GM12878 (cell line): ENCODE measurements around the gene ABHD1. TPM values are rescaled to one million over a fixed set of nuclear protein-coding genes. Genes with fewer than 3 reads are reported as not detected.

Experiments
- ATAC-seq: fragments of 200-7000 bp; cut with Tn5 transposase; 3 replicates; pipeline ENCODE4 v1.9.1; 2020; ENCODE audit warnings: mild to moderate bottlenecking, moderate library complexity
- BruUV-seq: library from RNA; stranded (reverse); fragments of 400-500 nt; replicated peaks from 2 replicates; lab custom pipeline; 2021; lab: Mats Ljungman, UMichigan
- CTCF ChIA-PET: fragments of 300-600 bp; sonication (Branson Sonifier 250); formaldehyde crosslinking; extraction: SDS; loops from one replicate; lab custom pipeline; 2021; ENCODE audit warnings: inconsistent platforms; lab: Yijun Ruan, JAX
- POLR2A ChIA-PET: fragments of 350-600 bp; formaldehyde crosslinking; extraction: SDS; loops from one replicate; lab custom pipeline; 2021; ENCODE audit warnings: inconsistent platforms; lab: Charles Lee
- RAD21 ChIA-PET: fragments of 300-600 bp; sonication (Branson Sonifier 250); formaldehyde crosslinking; loops from one replicate; lab custom pipeline; 2023; ENCODE audit warnings: antibody characterized with exemption; ENCODE audit not compliant: unreplicated experiment; lab: Charles Lee
- SMC1A ChIA-PET: fragments of 300-600 bp; sonication (Branson Sonifier 250); formaldehyde crosslinking; loops from one replicate; lab custom pipeline; 2023; ENCODE audit not compliant: unreplicated experiment, uncharacterized antibody; lab: Charles Lee
- DNase-seq: peaks from one replicate; pipeline ENCODE4 v3.0.0-alpha.2; 2011; ENCODE audit warnings: low read depth, low spot score
- FAIRE-seq: peaks from 3 replicates; lab custom pipeline; 2011; peaks lifted over from hg19 to GRCh38; lab: Jason Lieb, UNC
- H2AFZ ChIP-seq: 2 replicates; pipeline ENCODE4 v1.6.0; 2011; ENCODE audit warnings: low read depth, low read length, control low read depth; ENCODE audit not compliant: control insufficient read depth
- H3K27ac ChIP-seq: 2 replicates; pipeline ENCODE4 v1.5.1; 2011; ENCODE audit warnings: control low read depth; ENCODE audit not compliant: control insufficient read depth, insufficient read depth
- H3K27me3 ChIP-seq, 2 experiments: replicated peaks in 1 of 2; 2 replicates each; pipeline versions ENCODE4 v1.6.0 to v1.6.1; 2011; ENCODE audit warnings: low read length in 1 of 2; ENCODE audit not compliant: control insufficient read depth in 2 of 2, insufficient read depth in 2 of 2
- H3K36me3 ChIP-seq, 2 experiments: 2 replicates each; pipeline ENCODE4 v1.5.1; 2011; ENCODE audit warnings: low read length in 1 of 2; ENCODE audit not compliant: control insufficient read depth in 2 of 2, insufficient read depth in 2 of 2
- H3K4me1 ChIP-seq: 2 replicates; pipeline ENCODE4 v1.6.1; 2011; ENCODE audit warnings: mild to moderate bottlenecking, low read length, moderate library complexity, mixed read lengths; ENCODE audit not compliant: control insufficient read depth, insufficient read depth
- H3K4me2 ChIP-seq: 2 replicates; pipeline ENCODE4 v1.6.0; 2011; ENCODE audit warnings: control low read depth; ENCODE audit not compliant: control insufficient read depth, insufficient read depth
- H3K4me3 ChIP-seq: fragments of 200-600 bp; sonication (generic); 2 replicates; pipeline ENCODE4 v1.5.1; 2016
- H3K79me2 ChIP-seq: 2 replicates; pipeline ENCODE4 v1.6.0; 2011; ENCODE audit warnings: low read length; ENCODE audit not compliant: control insufficient read depth, insufficient read depth
- H3K9ac ChIP-seq: 2 replicates; pipeline ENCODE4 v1.8.0; 2011; ENCODE audit warnings: low read length, control low read depth, mixed read lengths; ENCODE audit not compliant: control insufficient read depth, insufficient read depth
- H3K9me3 ChIP-seq: replicated peaks from 3 replicates; pipeline ENCODE4 v1.5.1; 2011; ENCODE audit warnings: mild to moderate bottlenecking, low read length; ENCODE audit not compliant: control insufficient read depth, insufficient read depth
- H4K20me1 ChIP-seq: 2 replicates; pipeline ENCODE4 v1.6.0; 2011; ENCODE audit not compliant: control insufficient read depth, insufficient read depth
- BCL11A ChIP-seq: IDR thresholded peaks from 2 replicates; pipeline ENCODE4 v1.6.1; 2011; ENCODE audit warnings: low read depth, low read length
- ETV6 ChIP-seq, 2 experiments: fragments of 450-650 bp in 1 of 2; IDR thresholded peaks in 1 of 2; conservative IDR thresholded peaks in 1 of 2; 2 replicates each; pipeline ENCODE4 v1.6.1; 2014; ENCODE audit warnings: antibody characterized with exemption in 1 of 2, borderline replicate concordance in 1 of 2, low read depth in 1 of 2, mild to moderate bottlenecking in 1 of 2, moderate library complexity in 1 of 2
- MTA2 ChIP-seq: fragments of 450-650 bp; IDR thresholded peaks from 2 replicates; pipeline ENCODE4 v1.6.1; 2016; ENCODE audit warnings: low read depth, mild to moderate bottlenecking, moderate library complexity
- NR2F1 ChIP-seq: fragments of 450-650 bp; conservative IDR thresholded peaks from 2 replicates; pipeline ENCODE4 v1.6.1; 2017; ENCODE audit warnings: mild to moderate bottlenecking
- POU2F2 ChIP-seq: IDR thresholded peaks from 3 replicates; pipeline ENCODE4 v1.6.1; 2011; ENCODE audit warnings: low read depth, mild to moderate bottlenecking, low read length, borderline replicate concordance
- SUZ12 ChIP-seq: fragments of 200-600 bp; sonication (generic); IDR thresholded peaks from one replicate; pipeline ENCODE4 v1.6.1; 2018; ENCODE audit warnings: antibody characterized with exemption, mild to moderate bottlenecking; ENCODE audit not compliant: unreplicated experiment
- WGBS: methylation state at CpG from one replicate; pipeline ENCODE4 v1.1.6; 2016; ENCODE audit warnings: low lambda C conversion rate; ENCODE audit not compliant: insufficient replicate concordance, insufficient coverage; ENCODE audit errors: missing lambda C conversion rate; 5-methylcytosine and 5-hydroxymethylcytosine counted together
- in situ Hi-C: fragments of 300-500 bp; cut with MboI; formaldehyde crosslinking; loops from 9 replicates; pipeline ENCODE4 v1.14.3; 2018; ENCODE audit warnings: mixed read lengths
- intact Hi-C: fragments of 100-400 bp; cut with micrococcal nuclease; formaldehyde crosslinking; loops from one replicate; pipeline ENCODE4 v1.14.2; 2022; ENCODE audit not compliant: unreplicated experiment
- polyA plus RNA-seq, 11 experiments: library from polyadenylated mRNA; depleted of rRNA in 4 of 11; unstranded in 6 of 11; stranded (reverse) in 5 of 11; fragments of >200 nt; fragmentation: Nextera tagmentation in 4 of 11; fragmentation: Illumina TruSeq in 1 of 11; extraction: Ambion mirVana in 4 of 11; extraction: Trizol in 1 of 11; gene quantifications; 1 replicate in 1 of 11; 2 replicates in 10 of 11; pipeline versions ENCODE4 v1.2.1 to v1.2.3, GENCODE V29; 2011 to 2016; ENCODE audit warnings: inconsistent platforms in 2 of 11, missing spikeins in 2 of 11, low read depth in 1 of 11
- total RNA-seq, 4 experiments: library from RNA; depleted of rRNA in 3 of 4; stranded (reverse); fragments of >200 nt in 3 of 4; fragmentation: Illumina TruSeq in 1 of 4; extraction: Trizol in 1 of 4; gene quantifications; 2 replicates each; pipeline versions ENCODE4 v1.2.1 to v1.2.3, GENCODE V29; 2013 to 2021

The ABHD1 gene
- total and polyA plus RNA-seq, 10 of the 15 experiments (the other 5 are each of a cell fraction or from before 2014, with no cell fraction given): 0.04 to 0.35 (median 0.17) TPM; not detected in 2

- TF ChIP-seq POU2F2: no peak
- ChIA-PET POLR2A (no interaction called here), SMC1A (interaction anchor here (1.1 to 4.7 kb wide), 6 partner anchors 10 to 246 kb away, joined by 3 to 19 read pairs (median 6); no protein-coding TSS in a partner anchor), CTCF (interaction anchor here (0.9 to 9.3 kb wide), 15 partner anchors 9 to 206 kb away, joined by 3 to 132 read pairs (median 5); partner anchors contain the start of genes ABHD1, KHK and TRIM54), RAD21 (interaction anchor here (1.2 to 4.4 kb wide), 5 partner anchors 55 to 206 kb away, joined by 6 to 39 read pairs (median 15); no protein-coding TSS in a partner anchor)
- no peaks in the 10 kb centered on the region for H3K79me2 ChIP-seq
- no peaks in the 10 kb centered on the region; a peak in 1 of 4 replicates for H3K36me3 ChIP-seq
- H3K27ac ChIP-seq: no peak overlapping the region
- no peaks in the 10 kb centered on the region for H4K20me1 ChIP-seq
- in situ Hi-C loops (loop anchor here (5.0 kb wide), 1 partner anchor 185 kb away; the partner anchor contains the start of gene TRIM54), intact Hi-C loops (no loop called here)
- no peak overlapping the region for H3K4me3 ChIP-seq
- no peaks in the 10 kb centered on the region for H3K9me3 ChIP-seq
- FAIRE-seq (no peak), ATAC-seq (no peak), DNase-seq (no peak)
- no peak overlapping the region for H2AFZ ChIP-seq
- no peaks in the 10 kb centered on the region; the same call in 1 of the 2 replicates for H3K4me1 ChIP-seq
- H3K27me3 ChIP-seq: no peaks in the 10 kb centered on the region
- WGBS: 75% methylated on average over 14 of the region's 14 CpGs
- BruUV-seq: no TSS peak
- no peak overlapping the region for H3K9ac ChIP-seq
- no peak overlapping the region for H3K4me2 ChIP-seq
Observed at GRCh38 chr2:27097341-27097740, 26.3 kb upstream of the ABHD1 start.

DNA sequence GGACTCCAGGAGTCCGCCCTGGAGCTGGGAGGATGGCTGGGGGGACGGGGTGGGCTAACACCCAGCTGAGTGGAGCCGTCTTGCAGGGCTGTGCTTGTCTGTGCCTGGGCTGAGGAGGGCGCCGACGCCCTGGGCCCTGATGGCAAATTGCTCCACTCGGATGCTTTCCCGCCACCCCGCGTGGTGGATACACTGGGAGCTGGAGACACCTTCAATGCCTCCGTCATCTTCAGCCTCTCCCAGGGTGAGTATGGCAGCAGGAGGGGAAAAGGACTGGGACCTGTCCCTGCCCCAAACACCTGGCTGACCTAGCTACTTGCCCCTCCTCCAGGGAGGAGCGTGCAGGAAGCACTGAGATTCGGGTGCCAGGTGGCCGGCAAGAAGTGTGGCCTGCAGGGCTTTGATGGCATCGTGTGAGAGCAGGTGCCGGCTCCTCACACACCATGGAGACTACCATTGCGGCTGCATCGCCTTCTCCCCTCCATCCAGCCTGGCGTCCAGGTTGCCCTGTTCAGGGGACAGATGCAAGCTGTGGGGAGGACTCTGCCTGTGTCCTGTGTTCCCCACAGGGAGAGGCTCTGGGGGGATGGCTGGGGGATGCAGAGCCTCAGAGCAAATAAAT is 24.2 kb upstream of the ABHD1 start:
- DNase-seq (no peak), FAIRE-seq (no peak), ATAC-seq (no peak)
- TF ChIP-seq MTA2 (no peak), SUZ12 (no peak), NR2F1 (no peak), ETV6 (conservative IDR thresholded peaks at IDR 0.05 in 1 of 2, IDR thresholded peaks at IDR 0.05 in 1 of 2; ENCODE audit: borderline replicate concordance in 1 of 2, low read depth in 1 of 2) (no peak), BCL11A (no peak)
- Histone ChIP-seq H3K79me2 (no peaks in the 10 kb centered on the region), H4K20me1 (no peaks in the 10 kb centered on the region), H3K4me1 (no peaks in the 10 kb centered on the region; the same call in 1 of the 2 replicates), H3K27ac (no peak overlapping the region), H3K36me3 (no peaks in the 10 kb centered on the region; a peak in 1 of 4 replicates), H3K9me3 (no peaks in the 10 kb centered on the region), H3K4me3 (no peak overlapping the region), H3K27me3 (no peaks in the 10 kb centered on the region), H3K4me2 (no peak overlapping the region), H3K9ac (no peak overlapping the region), H2AFZ (no peak overlapping the region)
- intact Hi-C loops (no loop called here), in situ Hi-C loops (loop anchor here (5.0 kb wide), 1 partner anchor 183 kb away; the partner anchor contains the start of gene TRIM54)
- POLR2A ChIA-PET: no interaction called here
- CTCF ChIA-PET: interaction anchor here (0.7 to 9.3 kb wide), 14 partner anchors 22 to 583 kb away, joined by 3 to 132 read pairs (median 4); partner anchors contain the start of genes PREB and TRIM54
- BruUV-seq: no TSS peak
- RAD21 ChIA-PET: interaction anchor here (0.7 to 4.4 kb wide), 7 partner anchors 12 to 204 kb away, joined by 3 to 39 read pairs (median 7); partner anchors contain the start of gene KHK
- 84% methylated on average over 16 of the region's 19 CpGs for WGBS
- SMC1A ChIA-PET: interaction anchor here (1.0 to 4.7 kb wide), 6 partner anchors 12 to 203 kb away, joined by 3 to 19 read pairs (median 4); no protein-coding TSS in a partner anchor
